NT2/D1 (cell line): ENCODE measurements around the gene TSPYL2.

ENCODE experiments used
- SUZ12 ChIP-seq: IDR thresholded peaks from 2 replicates; pipeline ENCODE4 v1.6.1; 2011; ENCODE audit not compliant: insufficient read length, insufficient read depth; ENCODE audit errors: extremely low read depth
- YY1 ChIP-seq: IDR thresholded peaks from 2 replicates; pipeline ENCODE4 v1.6.1; 2011; ENCODE audit not compliant: insufficient read length, insufficient read depth

DNA sequence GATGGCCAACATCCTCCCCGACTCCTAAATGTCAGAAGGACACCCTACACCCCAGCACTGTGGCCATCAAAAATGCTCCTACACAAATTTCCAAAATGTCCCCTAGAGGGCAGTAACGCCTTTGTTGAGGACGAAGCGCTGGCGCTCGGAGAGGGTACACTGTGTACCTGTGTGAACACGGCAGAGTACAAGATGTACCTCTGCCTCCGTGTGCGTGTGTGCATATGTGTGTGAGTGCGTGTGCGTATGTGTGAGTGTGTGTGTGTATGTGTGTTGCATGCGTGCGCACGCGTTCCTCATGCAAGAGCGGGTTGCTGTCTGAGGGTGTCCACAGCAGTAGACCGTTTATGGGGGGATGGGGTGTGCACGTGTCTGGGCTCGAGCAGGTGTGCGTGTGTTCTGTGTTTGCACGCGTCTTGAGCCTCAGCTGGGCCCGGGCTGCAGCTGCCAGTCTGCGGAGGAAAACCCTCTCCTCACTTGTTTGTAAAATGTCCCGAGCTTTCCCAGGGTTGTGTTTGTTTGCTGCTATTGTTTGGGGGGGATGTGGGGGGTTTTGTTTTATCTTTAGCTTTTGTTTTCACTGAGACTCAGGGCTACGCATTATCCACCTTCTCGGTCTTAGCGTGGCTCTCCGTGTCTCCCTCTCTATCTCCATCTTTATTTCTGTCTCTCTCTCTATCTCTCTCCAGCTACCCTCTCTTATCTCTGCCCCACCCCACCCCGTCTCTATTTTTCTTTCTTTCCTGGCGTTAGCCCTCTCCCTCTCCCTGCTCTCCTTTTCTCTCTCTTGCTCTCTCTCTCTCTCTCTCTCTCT is 10.4 kb upstream of the TSPYL2 start:
- TF ChIP-seq YY1 (no peak), SUZ12 (no peak)
